Dendritic cell treated with granulocyte-macrophage colony-stimulating factor and Interleukin-4, amounts not matched to agents 40 ng/mL and 50 ng/mL, for 4 days (primary cell): ENCODE data around the gene LRRFIP1.
"Not testable (repeated sequence)": the region's sequence is repeated elsewhere in the genome, so short reads cannot be mapped to it uniquely, and the experiment has no call there.

ENCODE experiments used
- H3K27ac Mint-ChIP-seq: one replicate; pipeline ENCODE4 v1.8.0; 2022; ENCODE audit warnings: mild to moderate bottlenecking, mixed read lengths
- H3K27me3 Mint-ChIP-seq: one replicate; pipeline ENCODE4 v1.8.0; 2022; ENCODE audit warnings: mild to moderate bottlenecking, mixed read lengths
- H3K36me3 Mint-ChIP-seq: one replicate; pipeline ENCODE4 v1.8.0; 2022; ENCODE audit warnings: low read depth, mixed read lengths
- H3K4me1 Mint-ChIP-seq: one replicate; pipeline ENCODE4 v1.8.0; 2022; ENCODE audit warnings: low read depth, mixed read lengths
- H3K4me3 Mint-ChIP-seq: one replicate; pipeline ENCODE4 v1.8.0; 2022; ENCODE audit warnings: mild to moderate bottlenecking, moderate library complexity, mixed read lengths
- H3K9me3 Mint-ChIP-seq: one replicate; pipeline ENCODE4 v1.8.0; 2022; ENCODE audit warnings: mixed read lengths
- intact Hi-C: fragments of 100-400 bp; cut with micrococcal nuclease; formaldehyde crosslinking; loops from one replicate; pipeline ENCODE4 v1.15.0; 2022

Gene LRRFIP1

DNA sequence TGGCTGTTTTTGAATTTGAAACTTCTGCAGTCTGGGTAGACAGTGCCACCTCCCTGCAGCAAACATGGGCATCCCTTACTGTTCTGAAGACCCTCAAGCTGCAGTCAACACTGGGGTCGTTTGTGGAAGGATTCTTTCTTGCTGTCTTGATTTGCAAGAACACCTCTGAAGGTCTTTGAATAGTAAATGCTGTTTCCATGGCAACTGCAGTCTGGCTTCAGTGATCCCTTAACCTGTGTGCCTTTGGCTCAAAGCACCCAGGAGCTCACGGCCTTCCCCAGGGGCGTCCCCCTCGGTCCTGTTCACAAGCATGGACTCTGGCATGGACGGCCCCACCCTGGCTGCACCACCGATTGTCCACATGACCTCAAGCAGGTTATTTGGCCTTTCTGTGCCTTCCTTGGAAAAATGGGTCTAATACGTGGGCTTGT is 38.3 kb downstream of the LRRFIP1 start:
- H3K27me3 Mint-ChIP-seq: peaks cover 12% of the 10 kb centered on the region
- H3K36me3 Mint-ChIP-seq: no peaks in the 10 kb centered on the region
- no peak overlapping the region for H3K27ac Mint-ChIP-seq
- peaks cover 20% of the 10 kb centered on the region for H3K4me1 Mint-ChIP-seq
- no peak overlapping the region for H3K4me3 Mint-ChIP-seq
- no peaks in the 10 kb centered on the region for H3K9me3 Mint-ChIP-seq
- intact Hi-C loops: no loop called here

DNA sequence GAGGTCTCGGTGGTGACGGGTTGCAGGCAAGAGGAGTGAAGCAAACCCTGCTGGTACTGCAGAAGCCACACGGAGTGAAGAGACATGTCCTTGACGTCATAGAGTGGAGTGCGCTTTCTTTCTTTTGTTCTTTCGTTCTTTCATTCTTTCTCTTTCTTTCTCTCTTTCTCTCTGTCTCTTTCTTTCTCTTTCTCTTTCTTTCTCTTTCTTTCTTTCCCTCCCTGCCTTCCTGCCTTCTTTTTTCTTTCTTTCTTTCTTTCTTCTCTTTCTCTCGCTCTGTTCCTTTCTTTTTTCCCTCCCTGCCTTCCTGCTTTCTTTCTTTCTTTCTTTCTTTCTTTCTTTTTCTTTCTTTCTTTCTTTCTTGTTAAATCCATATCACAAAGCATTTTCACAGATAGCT is 39.2 kb downstream of the LRRFIP1 start:
- H3K27ac Mint-ChIP-seq: no peak overlapping the region
- H3K36me3 Mint-ChIP-seq: no peaks in the 10 kb centered on the region
- H3K4me3 Mint-ChIP-seq: no peak overlapping the region
- H3K27me3 Mint-ChIP-seq: peaks cover 10% of the 10 kb centered on the region
- no peaks in the 10 kb centered on the region for H3K9me3 Mint-ChIP-seq
- intact Hi-C loops: no loop called here
- H3K4me1 Mint-ChIP-seq: peaks cover 21% of the 10 kb centered on the region

DNA sequence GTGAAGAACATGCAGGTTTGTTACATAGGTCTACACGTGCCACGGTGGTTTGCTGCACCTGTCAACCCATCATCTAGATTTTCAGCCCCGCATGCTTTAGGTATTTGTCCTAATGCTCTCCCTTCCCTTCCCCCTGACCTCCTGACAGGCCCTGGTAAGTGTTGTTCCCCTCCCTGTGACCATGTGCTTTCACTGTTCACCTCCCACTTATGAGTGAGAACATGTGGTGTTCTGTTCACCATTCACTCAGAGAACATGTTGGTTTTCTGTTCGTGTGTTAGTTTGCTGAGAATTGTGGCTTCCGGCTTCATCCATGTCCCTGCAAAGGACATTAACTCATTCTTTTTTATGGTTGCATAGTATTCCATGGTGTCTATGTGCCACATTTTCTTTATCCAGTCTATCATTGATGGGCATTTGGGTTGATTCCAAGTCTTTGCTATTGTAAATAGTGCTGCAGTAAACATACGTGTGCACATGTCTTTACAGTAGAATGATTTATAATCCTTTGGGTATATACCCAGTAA is 39.7 kb downstream of the LRRFIP1 start:
- H3K9me3 Mint-ChIP-seq, H3K36me3 Mint-ChIP-seq, H3K27ac Mint-ChIP-seq, H3K4me3 Mint-ChIP-seq, intact Hi-C loops, H3K27me3 Mint-ChIP-seq: not testable (repeated sequence)
- peaks cover 25% of the 10 kb centered on the region for H3K4me1 Mint-ChIP-seq

DNA sequence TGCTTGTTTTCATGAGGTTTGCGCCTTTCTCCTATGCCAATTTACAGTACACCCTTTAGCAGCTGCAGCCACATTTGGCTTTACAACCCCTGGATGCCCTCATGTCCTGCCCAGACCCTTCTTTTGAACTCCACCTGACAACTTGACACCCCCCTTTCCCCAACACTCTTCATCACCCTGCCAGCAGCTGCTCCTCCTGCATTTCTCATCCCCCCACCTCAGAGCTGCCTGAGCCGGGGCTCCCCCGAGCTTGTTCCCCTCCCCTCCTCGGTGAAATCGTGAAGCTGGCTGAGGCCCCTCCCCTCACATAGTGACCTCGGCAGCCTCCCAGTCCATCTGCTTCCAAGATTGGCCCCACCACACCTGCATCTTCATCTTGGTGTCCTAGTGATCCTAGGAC is 40.5 kb downstream of the LRRFIP1 start:
- H3K27me3 Mint-ChIP-seq: peaks cover 10% of the 10 kb centered on the region
- no peak overlapping the region for H3K27ac Mint-ChIP-seq
- no peak overlapping the region for H3K4me3 Mint-ChIP-seq
- peaks cover 24% of the 10 kb centered on the region for H3K4me1 Mint-ChIP-seq
- H3K36me3 Mint-ChIP-seq: no peaks in the 10 kb centered on the region
- no peaks in the 10 kb centered on the region for H3K9me3 Mint-ChIP-seq
- intact Hi-C loops: no loop called here

DNA sequence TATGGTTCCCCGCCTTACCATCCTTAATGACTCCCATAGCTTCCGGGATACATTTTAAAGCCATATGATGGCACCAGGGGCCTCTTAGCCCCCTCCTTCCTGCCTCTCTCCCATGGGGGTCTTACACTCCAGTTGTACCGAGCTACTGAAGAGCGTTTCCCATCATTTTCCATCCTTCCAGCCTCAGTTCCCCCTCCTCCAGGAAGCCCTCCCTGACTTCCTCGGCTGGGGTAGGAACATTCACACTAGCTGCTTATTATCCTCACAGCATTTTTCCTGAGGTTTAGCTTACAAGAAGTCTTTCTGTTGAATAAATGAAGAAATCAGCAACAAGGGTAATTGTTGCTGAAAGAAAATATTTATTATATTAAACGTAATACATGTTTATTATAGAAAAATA is 41.1 kb downstream of the LRRFIP1 start:
- no peaks in the 10 kb centered on the region for H3K9me3 Mint-ChIP-seq
- intact Hi-C loops: no loop called here
- H3K27me3 Mint-ChIP-seq: peaks cover 10% of the 10 kb centered on the region
- H3K36me3 Mint-ChIP-seq: no peaks in the 10 kb centered on the region
- no peak overlapping the region for H3K27ac Mint-ChIP-seq
- H3K4me3 Mint-ChIP-seq: no peak overlapping the region
- peaks cover 25% of the 10 kb centered on the region for H3K4me1 Mint-ChIP-seq

DNA sequence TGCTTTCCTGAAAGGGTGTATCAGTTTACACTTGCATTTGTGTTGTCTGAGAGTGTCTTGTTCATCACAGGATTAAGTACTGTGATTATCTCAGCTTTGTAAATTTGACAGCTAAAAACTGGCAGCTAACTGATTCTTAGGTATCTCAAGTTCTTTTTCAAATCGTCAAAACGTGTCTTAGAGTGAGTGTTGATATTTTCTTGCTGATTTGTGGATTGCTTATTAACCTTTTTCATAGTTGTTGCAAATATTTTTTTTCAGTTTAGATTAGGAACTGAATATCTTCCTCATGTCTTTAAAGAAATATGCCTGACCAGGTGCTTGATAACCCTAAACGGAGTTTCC is 41.9 kb downstream of the LRRFIP1 start:
- Mint-ChIP-seq H3K27me3 (peaks cover 6% of the 10 kb centered on the region), H3K27ac (no peak overlapping the region), H3K9me3 (no peaks in the 10 kb centered on the region), H3K4me3 (no peak overlapping the region), H3K4me1 (peaks cover 26% of the 10 kb centered on the region), H3K36me3 (no peaks in the 10 kb centered on the region)
- intact Hi-C loops: no loop called here

DNA sequence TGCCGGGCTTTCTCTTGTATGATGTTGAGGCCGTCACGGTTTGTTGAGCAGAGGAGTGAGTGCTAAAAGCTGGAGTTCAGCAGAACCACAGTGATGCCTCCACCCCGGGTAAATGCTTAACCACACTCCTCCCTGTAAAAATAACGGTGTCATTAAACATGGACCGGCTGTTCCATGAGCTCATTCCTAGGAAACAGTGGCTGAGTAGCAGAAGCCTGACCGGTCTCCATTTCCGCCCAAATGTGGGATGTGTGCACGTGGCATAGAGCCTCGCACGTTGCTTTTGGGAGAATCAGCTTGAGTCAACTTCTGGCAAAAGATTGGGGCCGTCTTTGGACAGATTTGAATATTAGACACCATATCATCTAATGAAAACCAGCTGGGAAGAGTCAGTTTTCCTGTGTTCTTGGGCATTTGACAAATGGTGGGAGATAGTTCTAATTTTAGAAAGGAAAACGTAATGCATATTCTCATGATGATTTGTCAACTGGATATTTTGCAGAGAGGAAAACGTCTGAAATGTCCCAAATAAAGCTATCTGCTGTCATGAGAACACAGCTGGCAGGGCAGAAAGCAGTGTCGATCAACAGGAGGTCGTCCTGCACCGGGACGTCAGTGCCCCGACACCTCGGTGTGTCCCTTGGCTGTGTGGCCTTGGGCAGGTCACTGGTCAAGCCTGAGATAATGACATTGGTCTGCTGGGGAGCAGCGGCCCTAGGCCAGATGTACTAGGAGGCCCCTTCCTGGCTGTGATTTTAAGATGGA is 42.4 kb downstream of the LRRFIP1 start:
- Mint-ChIP-seq H3K36me3 (no peaks in the 10 kb centered on the region), H3K27me3 (peaks cover 5% of the 10 kb centered on the region), H3K4me1 (peaks cover 32% of the 10 kb centered on the region), H3K9me3 (no peaks in the 10 kb centered on the region), H3K27ac (no peak overlapping the region), H3K4me3 (no peak overlapping the region)
- intact Hi-C loops: loop anchor here (5.0 kb wide), 1 partner anchor 37 kb away; no protein-coding TSS in a partner anchor

DNA sequence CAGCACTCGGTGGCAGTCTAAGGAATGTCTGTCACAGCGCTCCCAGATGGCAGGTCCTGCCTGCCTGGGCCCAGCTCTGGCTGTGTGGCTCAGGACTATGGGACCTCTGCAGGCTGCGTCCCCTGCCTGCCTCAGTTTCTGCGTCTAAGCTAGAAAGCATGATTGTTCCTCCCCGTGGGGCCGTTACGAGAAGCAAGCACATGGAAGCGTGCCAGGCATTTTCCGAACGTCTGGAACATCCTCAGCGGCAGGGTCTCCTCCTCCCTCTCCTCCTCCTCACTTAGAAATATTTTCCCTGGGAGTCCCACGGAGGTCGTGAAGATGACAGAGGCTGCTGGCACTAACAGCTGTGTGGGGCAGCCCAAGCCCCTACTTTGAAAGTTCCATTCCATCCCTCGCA is 43.3 kb downstream of the LRRFIP1 start:
- no peak overlapping the region for H3K4me3 Mint-ChIP-seq
- peaks cover 5% of the 10 kb centered on the region for H3K27me3 Mint-ChIP-seq
- H3K27ac Mint-ChIP-seq: no peak overlapping the region
- intact Hi-C loops: loop anchor here (5.0 kb wide), 1 partner anchor 37 kb away; no protein-coding TSS in a partner anchor
- no peaks in the 10 kb centered on the region for H3K9me3 Mint-ChIP-seq
- no peaks in the 10 kb centered on the region for H3K36me3 Mint-ChIP-seq
- peaks cover 37% of the 10 kb centered on the region for H3K4me1 Mint-ChIP-seq

DNA sequence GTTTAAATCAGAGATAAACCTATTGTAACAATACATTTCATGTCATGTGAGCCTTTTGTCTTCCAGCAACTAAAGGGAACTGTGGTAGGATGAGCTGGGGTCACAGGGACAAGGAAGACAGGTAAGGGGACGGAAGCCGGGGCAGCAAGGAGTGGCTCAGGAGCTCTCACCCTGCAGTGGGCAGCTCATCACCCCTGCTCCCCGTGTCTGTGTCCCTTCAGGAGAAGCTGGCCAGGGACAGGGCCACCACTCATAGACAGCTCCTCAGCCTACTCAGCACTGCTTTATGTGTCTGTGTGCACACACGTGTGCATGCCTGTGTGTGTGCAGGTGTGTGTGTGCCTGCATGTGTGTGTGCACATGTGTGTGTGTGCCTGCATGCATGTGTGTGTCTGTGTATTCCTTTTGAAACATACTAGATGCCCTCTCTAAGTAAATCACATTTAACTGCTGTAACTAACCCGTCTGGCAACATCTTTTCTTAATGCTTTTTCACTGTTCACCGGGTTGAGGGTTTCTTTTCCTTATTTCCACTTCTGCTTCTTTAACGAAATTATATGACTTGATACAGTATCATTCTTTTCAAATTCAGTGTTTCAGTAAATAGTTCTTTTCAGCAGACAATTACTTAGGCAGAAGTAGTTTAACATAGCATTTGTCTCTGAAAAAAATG is 44.2 kb downstream of the LRRFIP1 start:
- no peak overlapping the region for H3K4me3 Mint-ChIP-seq
- H3K9me3 Mint-ChIP-seq: no peaks in the 10 kb centered on the region
- H3K4me1 Mint-ChIP-seq: peaks cover 46% of the 10 kb centered on the region
- peaks cover 5% of the 10 kb centered on the region for H3K27me3 Mint-ChIP-seq
- H3K36me3 Mint-ChIP-seq: no peaks in the 10 kb centered on the region
- no peak overlapping the region for H3K27ac Mint-ChIP-seq
- intact Hi-C loops: loop anchor here (5.0 kb wide), 1 partner anchor 36 kb away; no protein-coding TSS in a partner anchor

DNA sequence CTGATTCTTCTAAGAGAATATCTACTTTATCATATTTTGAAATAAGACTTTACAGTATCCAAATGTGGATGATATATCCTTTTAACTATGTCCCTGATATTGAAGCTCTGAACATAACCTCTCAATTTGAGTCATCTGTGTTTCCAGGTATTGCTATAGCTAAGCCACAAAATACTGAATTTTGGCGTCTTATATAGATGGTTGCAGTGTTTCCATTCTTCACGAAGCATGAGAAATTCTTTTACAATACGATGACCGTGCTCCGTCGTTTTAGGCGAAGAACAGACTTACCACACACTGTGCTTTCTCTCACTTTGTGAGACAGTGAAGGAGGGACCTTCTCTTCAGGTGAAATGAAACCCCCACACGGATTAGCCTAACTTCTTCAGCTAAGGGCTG is 45.3 kb downstream of the LRRFIP1 start:
- Mint-ChIP-seq H3K27ac (peak overlapping the region; percentile 96), H3K36me3 (no peaks in the 10 kb centered on the region), H3K27me3 (no peaks in the 10 kb centered on the region), H3K4me1 (peaks cover 57% of the 10 kb centered on the region), H3K4me3 (no peak overlapping the region), H3K9me3 (no peaks in the 10 kb centered on the region)
- intact Hi-C loops: loop anchor here (1.0 to 5.0 kb wide), 2 partner anchors 35 to 73 kb away; no protein-coding TSS in a partner anchor

DNA sequence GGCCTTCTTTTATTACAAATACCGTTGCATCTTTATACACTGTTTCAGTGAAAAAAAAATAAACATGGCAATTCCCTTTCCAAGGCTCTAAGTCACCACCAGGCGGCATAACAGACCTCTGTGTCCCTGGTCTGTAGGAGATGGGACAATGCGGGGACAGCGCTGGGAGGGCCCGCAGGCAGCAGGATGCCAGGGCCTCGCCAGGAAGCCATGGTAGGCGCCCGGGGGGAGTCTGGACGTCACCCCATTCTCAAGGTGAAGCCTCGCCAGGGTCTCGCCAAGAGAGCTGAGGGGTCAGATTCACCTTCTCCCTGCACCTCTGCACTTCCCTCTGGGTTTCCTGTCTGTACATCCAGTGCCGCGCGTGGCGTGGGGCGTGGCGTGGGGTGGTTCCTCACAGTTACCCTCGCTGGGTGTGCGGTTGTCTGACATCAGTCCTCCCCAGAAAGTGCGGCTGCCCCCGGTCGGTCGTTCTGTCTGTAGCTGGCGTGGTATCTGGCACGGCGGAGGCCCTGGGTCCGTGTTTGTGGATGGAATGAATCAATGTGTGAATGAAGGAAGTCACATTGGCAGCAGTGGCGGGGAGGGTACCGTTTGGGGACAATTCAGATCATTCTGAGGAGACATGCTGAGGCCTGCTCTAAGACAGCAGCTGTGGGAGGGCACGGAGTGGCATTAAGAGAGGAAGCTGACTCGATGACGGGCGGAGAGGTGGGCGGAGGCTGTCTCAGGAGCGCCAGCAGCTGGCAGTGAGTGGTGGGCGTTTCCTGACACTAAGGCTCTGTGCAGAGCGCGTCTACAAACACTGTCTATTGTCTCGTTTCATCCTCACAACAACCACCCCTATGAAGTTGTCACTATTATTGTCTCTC is 46.0 kb downstream of the LRRFIP1 start:
- intact Hi-C loops: loop anchor here (1.0 to 5.0 kb wide), 3 partner anchors 18 to 72 kb away; no protein-coding TSS in a partner anchor
- H3K27me3 Mint-ChIP-seq: no peaks in the 10 kb centered on the region
- no peaks in the 10 kb centered on the region for H3K9me3 Mint-ChIP-seq
- H3K27ac Mint-ChIP-seq: peak overlapping the region; percentile 96
- H3K4me3 Mint-ChIP-seq: peak overlapping the region; percentile 73
- H3K36me3 Mint-ChIP-seq: no peaks in the 10 kb centered on the region
- peaks cover 63% of the 10 kb centered on the region for H3K4me1 Mint-ChIP-seq

DNA sequence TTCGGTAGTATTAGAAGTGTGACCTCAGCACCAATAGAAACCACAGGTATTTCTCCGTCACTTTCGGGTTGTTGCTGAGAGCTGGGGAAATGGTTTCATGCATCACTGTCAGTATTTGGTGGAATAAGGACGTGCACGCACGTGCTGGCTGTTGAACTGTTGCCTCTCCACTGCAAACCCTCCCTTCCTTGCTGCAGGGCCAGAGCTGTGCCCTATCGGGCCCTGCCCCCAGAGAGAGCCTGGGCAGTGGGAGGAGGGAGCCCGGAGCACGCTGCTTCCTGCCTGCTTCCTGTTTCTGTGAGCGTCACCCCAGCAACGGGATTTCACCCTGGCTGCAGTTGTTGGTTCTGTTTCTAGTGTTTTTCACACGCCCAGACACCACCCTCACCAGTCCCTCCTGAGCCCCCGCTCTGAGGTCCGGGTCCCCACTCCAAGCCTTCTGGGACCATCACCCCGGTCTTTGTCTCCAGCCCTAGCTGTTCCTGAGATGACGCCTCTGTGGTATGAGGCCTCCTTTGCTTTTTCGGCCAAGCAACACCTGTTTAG is 47.4 kb downstream of the LRRFIP1 start:
- intact Hi-C loops: loop anchor here (1.0 to 5.0 kb wide), 2 partner anchors 16 to 32 kb away; no protein-coding TSS in a partner anchor
- Mint-ChIP-seq H3K9me3 (no peaks in the 10 kb centered on the region), H3K27me3 (no peaks in the 10 kb centered on the region), H3K4me3 (peak overlapping the region; percentile 64), H3K4me1 (peaks cover 70% of the 10 kb centered on the region), H3K27ac (peak overlapping the region; percentile 96), H3K36me3 (no peaks in the 10 kb centered on the region)

DNA sequence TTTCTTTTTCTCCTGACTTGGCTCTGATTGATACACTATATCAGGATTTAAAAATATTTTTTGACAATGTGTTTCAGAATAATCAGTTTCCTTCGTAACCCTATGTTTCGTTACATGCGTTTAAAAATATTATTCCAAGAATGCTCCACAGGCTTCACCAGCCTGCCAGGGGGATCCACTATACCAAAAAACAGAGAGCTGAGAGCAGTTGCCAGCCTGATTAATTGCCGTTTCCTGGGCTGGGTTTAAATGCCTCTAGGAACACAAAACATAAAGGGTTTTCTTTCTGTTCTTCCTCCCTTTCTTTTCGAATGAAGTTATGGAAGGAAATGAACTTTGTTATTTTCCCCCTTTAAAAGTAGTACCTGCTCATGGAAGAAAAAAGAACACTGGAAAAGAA is 47.9 kb downstream of the LRRFIP1 start:
- intact Hi-C loops: no loop called here
- H3K27me3 Mint-ChIP-seq: no peaks in the 10 kb centered on the region
- peak overlapping the region; percentile 64 for H3K4me3 Mint-ChIP-seq
- no peaks in the 10 kb centered on the region for H3K9me3 Mint-ChIP-seq
- H3K36me3 Mint-ChIP-seq: no peaks in the 10 kb centered on the region
- peak overlapping the region; percentile 96 for H3K27ac Mint-ChIP-seq
- H3K4me1 Mint-ChIP-seq: peaks cover 70% of the 10 kb centered on the region
